ENCODE data around the gene KRT84. TPM values are rescaled to one million over a fixed set of nuclear protein-coding genes. Genes with fewer than 3 reads are reported as not detected.

KRT84 gene
- total RNA-seq, 1 donor from 2014 or later: not detected

DNA sequence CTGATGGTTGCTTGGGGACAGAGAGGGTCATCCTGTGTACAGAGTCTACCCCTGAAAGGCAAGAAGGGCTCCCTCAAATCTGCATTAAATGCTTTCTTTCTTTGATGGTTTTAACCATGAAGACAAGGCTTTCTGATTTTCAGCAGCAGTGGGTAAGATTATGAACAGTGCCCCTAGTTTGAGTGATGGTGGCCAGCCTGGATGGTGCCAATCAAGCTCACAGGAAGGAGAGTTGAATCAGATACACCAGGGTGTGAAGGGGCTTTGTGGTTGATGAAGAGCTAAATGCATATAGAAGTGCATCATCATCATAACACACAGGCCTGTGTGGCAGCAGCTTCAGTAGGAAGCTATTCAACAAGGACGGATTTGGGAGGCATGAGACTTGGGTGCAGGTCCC is 23.9 kb downstream of the KRT84 start:
- no peaks in the 10 kb centered on the region for H3K36me3 Mint-ChIP-seq
- peaks cover 15% of the 10 kb centered on the region for H3K4me1 Mint-ChIP-seq
- Histone ChIP-seq H3K4me3 (no peak overlapping the region), H3K4me1 (no peaks in the 10 kb centered on the region), H3K27ac (no peak overlapping the region), H3K36me3 (no peaks in the 10 kb centered on the region), H2AFZ (replicated peaks) (no peak overlapping the region), H4K20me1 (ENCODE audit: low read depth) (no peaks in the 10 kb centered on the region), H3F3A (ENCODE audit: low read depth) (no peaks in the 10 kb centered on the region), H3K9ac (no peak overlapping the region), H3K9me3 (ENCODE audit: low read depth) (no peaks in the 10 kb centered on the region), H3K4me2 (no peak overlapping the region), H3K27me3 (no peaks in the 10 kb centered on the region), H3K79me2 (ENCODE audit: low read depth) (no peaks in the 10 kb centered on the region)
- TF ChIP-seq EZH2 (IDR thresholded peaks at IDR 0.05) (no peak), EZH2phosphoT487 (IDR thresholded peaks at IDR 0.05) (no peak)
- TF ChIP-seq, protein P1, sequence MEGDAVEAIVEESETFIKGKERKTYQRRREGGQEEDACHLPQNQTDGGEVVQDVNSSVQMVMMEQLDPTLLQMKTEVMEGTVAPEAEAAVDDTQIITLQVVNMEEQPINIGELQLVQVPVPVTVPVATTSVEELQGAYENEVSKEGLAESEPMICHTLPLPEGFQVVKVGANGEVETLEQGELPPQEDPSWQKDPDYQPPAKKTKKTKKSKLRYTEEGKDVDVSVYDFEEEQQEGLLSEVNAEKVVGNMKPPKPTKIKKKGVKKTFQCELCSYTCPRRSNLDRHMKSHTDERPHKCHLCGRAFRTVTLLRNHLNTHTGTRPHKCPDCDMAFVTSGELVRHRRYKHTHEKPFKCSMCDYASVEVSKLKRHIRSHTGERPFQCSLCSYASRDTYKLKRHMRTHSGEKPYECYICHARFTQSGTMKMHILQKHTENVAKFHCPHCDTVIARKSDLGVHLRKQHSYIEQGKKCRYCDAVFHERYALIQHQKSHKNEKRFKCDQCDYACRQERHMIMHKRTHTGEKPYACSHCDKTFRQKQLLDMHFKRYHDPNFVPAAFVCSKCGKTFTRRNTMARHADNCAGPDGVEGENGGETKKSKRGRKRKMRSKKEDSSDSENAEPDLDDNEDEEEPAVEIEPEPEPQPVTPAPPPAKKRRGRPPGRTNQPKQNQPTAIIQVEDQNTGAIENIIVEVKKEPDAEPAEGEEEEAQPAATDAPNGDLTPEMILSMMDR (IDR thresholded peaks at IDR 0.05): no peak
- no peaks in the 10 kb centered on the region for H3K9me3 Mint-ChIP-seq
- peaks cover 11% of the 10 kb centered on the region for H3K27me3 Mint-ChIP-seq (ENCODE audit: insufficient read depth, low read depth)
- no peak overlapping the region for H3K27ac Mint-ChIP-seq
- no peak for DNase-seq (ENCODE audit: low spot score)
- H3K4me3 Mint-ChIP-seq: no peak overlapping the region

DNA sequence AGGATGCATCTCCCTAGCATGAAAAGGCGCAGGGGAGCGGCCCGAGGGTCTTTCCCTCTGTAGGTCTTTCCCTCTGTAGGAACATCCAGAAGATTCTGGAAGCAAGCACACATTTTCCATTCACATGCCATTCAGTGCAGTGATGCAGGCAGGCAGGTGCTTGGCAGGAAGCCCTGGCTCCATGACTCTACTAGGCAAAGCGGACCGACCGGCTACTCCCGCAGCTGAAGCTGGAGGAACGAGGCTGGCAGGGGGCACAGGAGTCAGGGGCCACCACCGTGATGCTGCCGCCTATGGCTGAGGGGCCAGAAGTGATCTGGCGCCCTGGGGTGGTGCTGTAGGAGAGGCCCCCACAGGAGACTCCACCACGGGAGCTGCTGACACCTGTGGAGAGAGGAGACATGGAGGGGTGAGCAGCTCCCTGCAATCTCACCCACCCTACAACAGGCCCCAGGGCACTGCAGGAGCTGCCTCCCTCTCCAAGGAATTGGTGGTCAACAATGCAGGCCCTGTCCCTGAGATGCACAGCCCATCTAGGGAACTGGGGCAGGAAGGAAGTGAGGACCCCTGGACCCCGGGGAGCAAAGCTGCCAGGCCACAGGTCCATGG is 24.7 kb downstream of the KRT84 start:
- Mint-ChIP-seq H3K27me3 (ENCODE audit: insufficient read depth, low read depth) (peaks cover 13% of the 10 kb centered on the region), H3K4me3 (no peak overlapping the region), H3K4me1 (peaks cover 15% of the 10 kb centered on the region), H3K27ac (no peak overlapping the region), H3K36me3 (no peaks in the 10 kb centered on the region), H3K9me3 (no peaks in the 10 kb centered on the region)
- no peaks in the 10 kb centered on the region for H3K27me3 ChIP-seq
- H2AFZ ChIP-seq (replicated peaks): no peak overlapping the region
- no peak overlapping the region for H3K9ac ChIP-seq
- H3K4me2 ChIP-seq: no peak overlapping the region
- no peaks in the 10 kb centered on the region for H4K20me1 ChIP-seq (ENCODE audit: low read depth)
- H3K36me3 ChIP-seq: no peaks in the 10 kb centered on the region
- no peak for DNase-seq (ENCODE audit: low spot score)
- no peak overlapping the region for H3K4me3 ChIP-seq
- H3K27ac ChIP-seq: no peak overlapping the region
- TF ChIP-seq EZH2 (IDR thresholded peaks at IDR 0.05): no peak
- TF ChIP-seq, protein P1 (IDR thresholded peaks at IDR 0.05): no peak
- TF ChIP-seq EZH2phosphoT487 (IDR thresholded peaks at IDR 0.05): no peak
- no peaks in the 10 kb centered on the region for H3F3A ChIP-seq (ENCODE audit: low read depth)
- no peaks in the 10 kb centered on the region for H3K9me3 ChIP-seq (ENCODE audit: low read depth)
- H3K4me1 ChIP-seq: no peaks in the 10 kb centered on the region
- H3K79me2 ChIP-seq (ENCODE audit: low read depth): no peaks in the 10 kb centered on the region

DNA sequence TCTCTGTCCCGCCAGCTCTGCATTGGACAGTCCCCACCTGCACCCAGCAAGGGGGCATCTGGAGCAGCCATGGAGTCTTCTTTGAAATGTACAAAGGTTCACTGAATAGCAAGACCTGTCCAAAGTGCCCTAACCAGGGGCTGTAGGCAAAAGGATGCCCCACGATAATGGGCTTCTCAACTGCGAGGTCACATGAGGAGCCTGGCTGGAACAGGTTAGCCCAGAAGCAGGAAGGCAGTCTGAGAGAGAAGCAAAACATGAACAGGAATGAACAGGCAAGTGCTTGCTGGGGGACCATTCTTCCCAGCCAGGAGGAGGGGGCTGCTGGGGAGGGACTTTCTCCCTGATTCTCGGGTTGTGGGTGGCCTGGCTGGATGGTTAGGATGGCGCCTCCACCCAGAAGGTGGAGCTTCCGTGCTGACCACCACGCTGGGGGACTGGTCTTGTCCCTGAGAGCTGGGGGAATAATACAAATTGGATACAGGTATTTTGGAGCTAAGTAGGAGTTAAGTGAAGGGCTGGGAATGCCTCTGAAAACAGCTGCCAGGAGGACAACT is 25.3 kb downstream of the KRT84 start:
- H3K27me3 ChIP-seq: no peaks in the 10 kb centered on the region
- peaks cover 14% of the 10 kb centered on the region for H3K27me3 Mint-ChIP-seq (ENCODE audit: insufficient read depth, low read depth)
- H3F3A ChIP-seq (ENCODE audit: low read depth): no peaks in the 10 kb centered on the region
- H2AFZ ChIP-seq (replicated peaks): no peak overlapping the region
- H3K27ac Mint-ChIP-seq: peak overlapping the region; percentile 61
- H3K79me2 ChIP-seq (ENCODE audit: low read depth): no peaks in the 10 kb centered on the region
- no peak overlapping the region for H3K9ac ChIP-seq
- TF ChIP-seq EZH2phosphoT487 (IDR thresholded peaks at IDR 0.05): no peak
- TF ChIP-seq, protein P1 (IDR thresholded peaks at IDR 0.05): no peak
- TF ChIP-seq EZH2 (IDR thresholded peaks at IDR 0.05): no peak
- H3K9me3 ChIP-seq (ENCODE audit: low read depth): no peaks in the 10 kb centered on the region
- H3K4me3 Mint-ChIP-seq: no peak overlapping the region
- H3K4me2 ChIP-seq: no peak overlapping the region
- H3K9me3 Mint-ChIP-seq: no peaks in the 10 kb centered on the region
- no peak overlapping the region for H3K27ac ChIP-seq
- no peak overlapping the region for H3K4me3 ChIP-seq
- H3K4me1 Mint-ChIP-seq: peaks cover 15% of the 10 kb centered on the region
- H3K4me1 ChIP-seq: no peaks in the 10 kb centered on the region
- no peak for DNase-seq (ENCODE audit: low spot score)
- H3K36me3 ChIP-seq: no peaks in the 10 kb centered on the region
- H3K36me3 Mint-ChIP-seq: no peaks in the 10 kb centered on the region
- no peaks in the 10 kb centered on the region for H4K20me1 ChIP-seq (ENCODE audit: low read depth)

All from neural progenitor cell (in vitro differentiated cells).